ENCODE data around the gene NT5C1A.

DNA sequence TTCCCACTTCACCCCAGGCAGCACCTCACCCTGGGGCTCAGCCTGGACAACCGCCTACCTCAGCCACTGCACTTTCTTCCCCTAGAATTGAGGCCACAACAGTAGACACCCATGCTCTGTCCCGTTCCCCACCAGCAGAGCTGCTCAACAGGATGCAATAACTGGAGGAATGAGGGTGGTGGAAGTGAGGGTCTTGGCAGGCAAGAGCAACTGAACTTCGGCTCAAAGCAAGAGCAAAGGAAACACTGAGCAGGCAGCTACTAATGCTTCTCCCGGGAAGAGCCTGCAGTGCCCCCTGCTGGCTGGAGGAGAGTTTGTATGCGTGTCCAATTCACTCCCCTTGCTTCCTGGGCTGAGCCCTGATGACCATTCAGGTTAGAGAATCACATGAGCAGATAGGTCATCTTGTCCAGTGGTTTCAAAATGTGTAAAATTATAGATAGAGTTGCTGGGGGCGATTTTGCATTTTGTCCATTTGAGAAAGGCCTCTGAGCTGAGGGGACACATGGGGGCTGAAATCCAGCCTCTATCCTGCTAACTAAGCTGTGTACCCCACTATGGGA, 13.9 kb downstream of the NT5C1A start:
- TF ChIP-seq EZH2 (IDR thresholded peaks at IDR 0.05; ENCODE audit: insufficient read depth, poor library complexity, severe bottlenecking), result no peak
- no peak for TF ChIP-seq EZH2phosphoT487 (IDR thresholded peaks at IDR 0.05; ENCODE audit: insufficient read depth, low read depth)

All from GM23248 (cell line).